HEK293T (cell line): ENCODE results near the gene ABCC5.

Experiments used
- ARNT ChIP-seq: fragments of 450-650 bp; IDR thresholded peaks from 2 replicates; pipeline ENCODE4 v1.6.1; 2017; ENCODE audit warnings: mild to moderate bottlenecking
- BHLHE40 ChIP-seq: fragments of 450-650 bp; IDR thresholded peaks from 2 replicates; pipeline ENCODE4 v1.6.1; 2016; ENCODE audit warnings: mild to moderate bottlenecking, moderate library complexity, borderline replicate concordance
- CTBP1 ChIP-seq: fragments of 450-650 bp; IDR thresholded peaks from 2 replicates; pipeline ENCODE4 v1.6.1; 2016; ENCODE audit warnings: borderline replicate concordance
- ELF4 ChIP-seq: fragments of 450-650 bp; IDR thresholded peaks from 2 replicates; pipeline ENCODE4 v1.6.1; 2017; ENCODE audit warnings: antibody characterized with exemption
- FOXK2 ChIP-seq: fragments of 450-650 bp; IDR thresholded peaks from 2 replicates; pipeline ENCODE4 v1.6.1; 2016; ENCODE audit warnings: mild to moderate bottlenecking
- HDGF ChIP-seq: fragments of 450-650 bp; IDR thresholded peaks from 2 replicates; pipeline ENCODE4 v1.6.1; 2017; ENCODE audit warnings: antibody characterized with exemption, borderline replicate concordance
- L3MBTL2 ChIP-seq: fragments of 450-650 bp; conservative IDR thresholded peaks from 2 replicates; pipeline ENCODE4 v1.6.1; 2016; ENCODE audit warnings: mild to moderate bottlenecking
- PKNOX1 ChIP-seq: fragments of 450-650 bp; IDR thresholded peaks from 2 replicates; pipeline ENCODE4 v1.6.1; 2016
- SP1 ChIP-seq: fragments of 450-650 bp; IDR thresholded peaks from 2 replicates; pipeline ENCODE4 v1.6.1; 2017
- SUZ12 ChIP-seq: fragments of 450-650 bp; IDR thresholded peaks from 2 replicates; pipeline ENCODE4 v1.6.1; 2016; ENCODE audit warnings: mild to moderate bottlenecking
- ZNF384 ChIP-seq: fragments of 450-650 bp; IDR thresholded peaks from 2 replicates; pipeline ENCODE4 v1.6.1; 2016

- TF ChIP-seq ARNT (no peak), SP1 (no peak), FOXK2 (no peak), L3MBTL2 (no peak), CTBP1 (no peak), SUZ12 (no peak), PKNOX1 (no peak), HDGF (no peak), ELF4 (no peak), ZNF384 (no peak), BHLHE40 (no peak)
Measured at GRCh38 chr3:183922421-183922820, 95.3 kb downstream of the ABCC5 start.
